HepG2 (cell line): ENCODE results near the gene GADD45B. TPM values are rescaled to one million over a fixed set of nuclear protein-coding genes. Genes with fewer than 3 reads are reported as not detected.

Source experiments
- ATAD3A ChIP-seq: sonication (generic); formaldehyde crosslinking; IDR thresholded peaks from 2 replicates; pipeline ENCODE4 v1.4.0; 2020; ENCODE audit warnings: missing genetic modification reagents
- EHMT2 ChIP-seq: fragments of 200-600 bp; sonication (generic); IDR thresholded peaks from 2 replicates; pipeline ENCODE4 v1.7.0; 2017; ENCODE audit warnings: antibody characterized with exemption, low read depth, low read length, borderline replicate concordance
- HDAC2 ChIP-seq: sonication (generic); formaldehyde crosslinking; IDR thresholded peaks from 2 replicates; pipeline ENCODE4 v1.4.0; 2020; ENCODE audit warnings: missing genetic modification reagents
- ISX ChIP-seq: sonication (generic); formaldehyde crosslinking; conservative IDR thresholded peaks from 2 replicates; pipeline ENCODE4 v1.5.0; 2020; ENCODE audit warnings: missing genetic modification reagents
- KLF13 ChIP-seq: sonication (generic); formaldehyde crosslinking; IDR thresholded peaks from 2 replicates; pipeline ENCODE4 v1.4.0; 2020; ENCODE audit warnings: mild to moderate bottlenecking, missing genetic modification reagents
- PHB2 ChIP-seq: fragments of 450-650 bp; IDR thresholded peaks from 2 replicates; pipeline ENCODE4 v1.6.1; 2018; ENCODE audit not compliant: partially characterized antibody
- SOX13 ChIP-seq, 3 experiments: fragments of 450-650 bp in 1 of 3; sonication (generic) in 1 of 3; formaldehyde crosslinking in 1 of 3; IDR thresholded peaks in 2 of 3; conservative IDR thresholded peaks in 1 of 3; 2 replicates each; pipeline versions ENCODE4 v1.5.0 to v1.6.1; 2016 to 2020; ENCODE audit warnings: antibody characterized with exemption in 1 of 3, mild to moderate bottlenecking in 1 of 3, missing compliant biosample characterization in 1 of 3, missing genetic modification reagents in 1 of 3, moderate library complexity in 1 of 3
- TBX3 ChIP-seq: fragments of 450-650 bp; IDR thresholded peaks from 2 replicates; pipeline ENCODE4 v1.6.1; 2017; ENCODE audit warnings: antibody characterized with exemption, mild to moderate bottlenecking, inconsistent platforms, borderline replicate concordance
- TOPORS ChIP-seq: sonication (generic); formaldehyde crosslinking; IDR thresholded peaks from 2 replicates; pipeline ENCODE4 v1.8.0; 2023; ENCODE audit warnings: mild to moderate bottlenecking, missing genetic modification reagents
- ZKSCAN1 ChIP-seq: fragments of 150-350 bp; IDR thresholded peaks from 2 replicates; pipeline ENCODE4 v1.6.1; 2014; ENCODE audit warnings: low read length
- ZNF20 ChIP-seq: sonication (generic); formaldehyde crosslinking; IDR thresholded peaks from 2 replicates; pipeline ENCODE4 v1.4.0; 2020; ENCODE audit warnings: mild to moderate bottlenecking, moderate library complexity, missing genetic modification reagents
- ZNF292 ChIP-seq: sonication (generic); formaldehyde crosslinking; IDR thresholded peaks from 2 replicates; pipeline ENCODE4 v1.8.1; 2022; ENCODE audit warnings: mild to moderate bottlenecking, low read depth, missing genetic modification reagents, borderline replicate concordance
- ZNF564 ChIP-seq: sonication (generic); formaldehyde crosslinking; IDR thresholded peaks from 2 replicates; pipeline ENCODE4 v1.8.1; 2023; ENCODE audit warnings: mild to moderate bottlenecking, missing genetic modification reagents
- ZNF768 ChIP-seq: sonication (generic); formaldehyde crosslinking; IDR thresholded peaks from 2 replicates; pipeline ENCODE4 v1.4.0; 2020; ENCODE audit warnings: missing genetic modification reagents
- polyA plus RNA-seq, 8 experiments: library from polyadenylated mRNA; depleted of rRNA in 3 of 8; stranded (reverse) in 7 of 8; unstranded in 1 of 8; fragments of >200 nt; fragmentation: Illumina TruSeq in 4 of 8; extraction: Trizol in 4 of 8; gene quantifications; 2 replicates each; pipeline versions ENCODE4 v1.2.1 to v1.2.3, GENCODE V29; 2011 to 2016; ENCODE audit warnings: low read depth in 4 of 8, missing spikeins in 1 of 8, mixed read lengths in 1 of 8; ENCODE audit not compliant: insufficient read depth in 1 of 8
- total RNA-seq, 5 experiments: library from RNA; depleted of rRNA; stranded (reverse); fragments of >200 nt; fragmentation: Illumina TruSeq; extraction: Trizol; gene quantifications; 2 replicates each; pipeline ENCODE4 v1.2.3, GENCODE V29; 2016; ENCODE audit warnings: low read depth in 1 of 5
- TF ChIP-seq, protein P1 (sequence below): sonication (generic); formaldehyde crosslinking; IDR thresholded peaks from 2 replicates; pipeline ENCODE4 v1.4.0; 2020; ENCODE audit warnings: mild to moderate bottlenecking, missing genetic modification reagents
- TF ChIP-seq, protein P2 (sequence below): sonication (generic); formaldehyde crosslinking; conservative IDR thresholded peaks from 2 replicates; pipeline ENCODE4 v1.8.0; 2022; ENCODE audit warnings: low read depth, missing genetic modification reagents
- TF ChIP-seq, protein P3 (sequence below): sonication (generic); formaldehyde crosslinking; IDR thresholded peaks from 2 replicates; pipeline ENCODE4 v1.9.0; 2022; ENCODE audit warnings: missing genetic modification reagents, mild to moderate bottlenecking, borderline replicate concordance

Gene GADD45B
- total and polyA plus RNA-seq, 2 of the 13 experiments (the other 11 are each of a cell fraction or from before 2014, with no cell fraction given), result 4.6 to 34.1 TPM

DNA sequence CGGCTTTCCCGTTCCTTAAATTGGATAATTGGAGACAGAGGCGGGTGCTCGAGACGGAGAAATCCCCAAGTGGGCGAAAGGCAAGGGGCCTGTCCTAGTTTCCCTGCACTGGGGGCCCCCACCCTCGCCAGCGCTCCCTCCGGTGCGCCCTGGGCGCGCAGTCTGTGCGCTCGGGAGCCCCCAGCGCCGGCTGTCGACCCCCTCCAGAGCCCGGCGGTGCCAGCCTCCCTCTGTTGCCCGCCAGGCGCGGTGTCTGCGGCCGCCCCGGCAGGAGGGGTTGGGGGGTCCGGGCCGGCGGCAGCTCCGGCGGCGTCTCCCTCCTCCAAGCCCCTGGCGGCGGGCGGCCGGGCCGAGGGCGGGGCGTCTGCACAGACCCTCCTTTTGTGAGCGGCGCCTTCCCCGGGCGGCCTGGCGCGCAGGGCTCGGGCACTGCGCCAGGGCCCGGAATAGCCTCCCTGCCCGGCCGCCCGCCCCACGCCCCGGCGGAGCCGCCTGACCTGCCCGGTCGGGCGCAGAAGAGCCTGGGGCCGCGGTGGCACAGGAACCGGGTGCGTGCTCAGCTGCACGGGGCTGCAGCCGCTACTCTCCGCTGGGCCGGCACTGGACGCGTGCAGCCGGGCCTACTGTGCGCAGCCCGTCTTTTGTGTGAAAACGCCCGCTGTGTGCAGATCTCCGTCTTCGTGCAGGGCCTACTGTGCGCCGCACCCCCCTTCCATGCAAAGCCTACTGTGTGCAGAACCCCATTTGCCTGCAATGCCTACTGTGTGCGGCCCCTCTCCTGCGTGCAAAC is 13.2 kb downstream of the GADD45B start (continued):
- TF ChIP-seq, protein P1, sequence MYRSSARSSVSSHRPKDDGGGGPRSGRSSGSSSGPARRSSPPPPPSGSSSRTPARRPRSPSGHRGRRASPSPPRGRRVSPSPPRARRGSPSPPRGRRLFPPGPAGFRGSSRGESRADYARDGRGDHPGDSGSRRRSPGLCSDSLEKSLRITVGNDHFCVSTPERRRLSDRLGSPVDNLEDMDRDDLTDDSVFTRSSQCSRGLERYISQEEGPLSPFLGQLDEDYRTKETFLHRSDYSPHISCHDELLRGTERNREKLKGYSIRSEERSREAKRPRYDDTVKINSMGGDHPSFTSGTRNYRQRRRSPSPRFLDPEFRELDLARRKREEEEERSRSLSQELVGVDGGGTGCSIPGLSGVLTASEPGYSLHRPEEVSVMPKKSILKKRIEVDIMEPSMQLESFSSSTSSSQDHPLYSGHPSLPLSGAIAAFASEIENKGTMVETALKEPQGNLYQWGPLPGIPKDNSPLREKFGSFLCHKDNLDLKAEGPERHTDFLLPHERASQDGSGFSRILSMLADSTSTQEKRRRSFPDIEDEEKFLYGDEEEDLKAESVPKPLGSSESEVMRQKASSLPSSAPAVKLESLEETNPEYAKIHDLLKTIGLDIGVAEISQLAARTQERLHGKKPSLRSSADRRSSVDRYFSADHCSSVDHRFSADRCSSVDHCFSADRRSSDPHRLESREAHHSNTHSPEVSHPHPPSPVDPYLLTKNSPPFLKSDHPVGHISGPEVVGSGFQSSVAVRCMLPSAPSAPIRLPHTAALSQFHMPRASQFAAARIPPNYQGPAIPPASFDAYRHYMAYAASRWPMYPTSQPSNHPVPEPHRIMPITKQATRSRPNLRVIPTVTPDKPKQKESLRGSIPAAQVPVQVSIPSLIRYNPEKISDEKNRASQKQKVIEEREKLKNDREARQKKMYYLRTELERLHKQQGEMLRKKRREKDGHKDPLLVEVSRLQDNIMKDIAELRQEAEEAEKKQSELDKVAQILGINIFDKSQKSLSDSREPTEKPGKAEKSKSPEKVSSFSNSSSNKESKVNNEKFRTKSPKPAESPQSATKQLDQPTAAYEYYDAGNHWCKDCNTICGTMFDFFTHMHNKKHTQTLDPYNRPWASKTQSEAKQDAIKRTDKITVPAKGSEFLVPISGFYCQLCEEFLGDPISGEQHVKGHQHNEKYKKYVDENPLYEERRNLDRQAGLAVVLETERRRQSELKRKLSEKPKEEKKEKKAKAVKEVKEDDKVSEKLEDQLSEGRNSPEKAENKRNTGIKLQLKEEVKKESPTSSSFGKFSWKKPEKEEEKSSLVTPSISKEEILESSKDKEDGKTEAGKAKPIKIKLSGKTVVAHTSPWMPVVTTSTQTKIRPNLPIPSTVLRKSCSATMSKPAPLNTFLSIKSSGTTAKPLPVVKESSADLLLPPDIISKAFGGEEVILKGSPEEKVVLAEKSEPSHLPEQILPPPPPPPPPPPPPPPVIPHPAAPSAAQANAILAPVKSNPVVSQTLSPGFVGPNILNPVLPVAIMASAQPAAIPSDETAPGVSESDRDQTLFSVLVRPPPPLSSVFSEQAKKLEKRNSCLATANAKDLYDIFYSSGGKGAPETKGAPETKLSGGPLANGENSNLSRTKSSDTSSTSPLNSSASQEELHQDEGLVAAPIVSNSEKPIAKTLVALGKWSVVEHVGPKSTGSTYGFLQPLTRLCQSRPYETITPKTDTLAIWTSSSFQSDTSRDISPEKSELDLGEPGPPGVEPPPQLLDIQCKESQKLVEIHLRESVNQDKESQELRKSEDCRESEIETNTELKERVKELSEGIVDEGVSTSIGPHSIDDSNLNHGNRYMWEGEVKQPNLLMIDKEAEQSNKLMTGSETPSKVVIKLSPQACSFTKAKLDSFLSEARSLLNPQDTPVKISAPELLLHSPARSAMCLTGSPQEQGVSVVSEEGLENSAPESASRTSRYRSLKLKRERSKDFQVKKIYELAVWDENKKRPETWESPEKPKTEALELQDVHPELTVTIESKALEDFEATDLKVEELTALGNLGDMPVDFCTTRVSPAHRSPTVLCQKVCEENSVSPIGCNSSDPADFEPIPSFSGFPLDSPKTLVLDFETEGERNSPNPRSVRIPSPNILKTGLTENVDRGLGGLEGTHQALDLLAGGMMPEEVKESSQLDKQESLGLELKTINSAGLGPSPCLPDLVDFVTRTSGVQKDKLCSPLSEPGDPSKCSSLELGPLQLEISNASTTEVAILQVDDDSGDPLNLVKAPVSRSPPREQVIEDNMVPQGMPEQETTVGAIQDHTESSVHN (CRISPR knock-in tag), result no peak
- TF ChIP-seq PHB2 (no peak), TOPORS (CRISPR knock-in tag) (no peak), EHMT2 (no peak), ZNF564 (CRISPR knock-in tag) (no peak), ISX (CRISPR knock-in tag) (no peak), KLF13 (CRISPR knock-in tag) (no peak), ZNF292 (CRISPR knock-in tag) (no peak), SOX13 (IDR thresholded peaks at IDR 0.05) (no peak), SOX13 (CRISPR knock-in tag; conservative IDR thresholded peaks at IDR 0.05 in 1 of 2, IDR thresholded peaks at IDR 0.05 in 1 of 2) (no peak), ZNF768 (CRISPR knock-in tag) (0 out of 2 replicates have a peak, but pooled peaks have one; percentile 12), ATAD3A (CRISPR knock-in tag) (no peak), ZNF20 (no peak), HDAC2 (CRISPR knock-in tag) (no peak), ZKSCAN1 (peak; percentile 99), TBX3 (no peak)
- TF ChIP-seq, protein P2, sequence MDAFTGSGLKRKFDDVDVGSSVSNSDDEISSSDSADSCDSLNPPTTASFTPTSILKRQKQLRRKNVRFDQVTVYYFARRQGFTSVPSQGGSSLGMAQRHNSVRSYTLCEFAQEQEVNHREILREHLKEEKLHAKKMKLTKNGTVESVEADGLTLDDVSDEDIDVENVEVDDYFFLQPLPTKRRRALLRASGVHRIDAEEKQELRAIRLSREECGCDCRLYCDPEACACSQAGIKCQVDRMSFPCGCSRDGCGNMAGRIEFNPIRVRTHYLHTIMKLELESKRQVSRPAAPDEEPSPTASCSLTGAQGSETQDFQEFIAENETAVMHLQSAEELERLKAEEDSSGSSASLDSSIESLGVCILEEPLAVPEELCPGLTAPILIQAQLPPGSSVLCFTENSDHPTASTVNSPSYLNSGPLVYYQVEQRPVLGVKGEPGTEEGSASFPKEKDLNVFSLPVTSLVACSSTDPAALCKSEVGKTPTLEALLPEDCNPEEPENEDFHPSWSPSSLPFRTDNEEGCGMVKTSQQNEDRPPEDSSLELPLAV, result no peak
- TF ChIP-seq, protein P3, sequence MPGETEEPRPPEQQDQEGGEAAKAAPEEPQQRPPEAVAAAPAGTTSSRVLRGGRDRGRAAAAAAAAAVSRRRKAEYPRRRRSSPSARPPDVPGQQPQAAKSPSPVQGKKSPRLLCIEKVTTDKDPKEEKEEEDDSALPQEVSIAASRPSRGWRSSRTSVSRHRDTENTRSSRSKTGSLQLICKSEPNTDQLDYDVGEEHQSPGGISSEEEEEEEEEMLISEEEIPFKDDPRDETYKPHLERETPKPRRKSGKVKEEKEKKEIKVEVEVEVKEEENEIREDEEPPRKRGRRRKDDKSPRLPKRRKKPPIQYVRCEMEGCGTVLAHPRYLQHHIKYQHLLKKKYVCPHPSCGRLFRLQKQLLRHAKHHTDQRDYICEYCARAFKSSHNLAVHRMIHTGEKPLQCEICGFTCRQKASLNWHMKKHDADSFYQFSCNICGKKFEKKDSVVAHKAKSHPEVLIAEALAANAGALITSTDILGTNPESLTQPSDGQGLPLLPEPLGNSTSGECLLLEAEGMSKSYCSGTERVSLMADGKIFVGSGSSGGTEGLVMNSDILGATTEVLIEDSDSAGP, result 0 out of 2 replicates have a peak, but pooled peaks have one; percentile 22
